GM21737 (cell line): ENCODE data around the gene CEP162.
"Not testable (repeated sequence)": the region's sequence is repeated elsewhere in the genome, so short reads cannot be mapped to it uniquely, and the experiment has no call there.

Source experiments
- ATAC-seq: cut with Tn5 transposase; IDR thresholded peaks from one replicate; pipeline ENCODE4 v1.9.1; 2021; ENCODE audit warnings: mild to moderate bottlenecking, moderate library complexity; ENCODE audit not compliant: unreplicated experiment

The CEP162 gene

GRCh38 chr6:84164328-84164727, 63.1 kb downstream of the CEP162 start:
- ATAC-seq: not testable (repeated sequence)

- ATAC-seq: no peak
These were observed 66.3 kb downstream of the CEP162 start for GRCh38 chr6:84161190-84161589.

- ATAC-seq: no peak
These were observed 71.1 kb downstream of the CEP162 start for GRCh38 chr6:84156306-84156705.

- ATAC-seq: no peak
These were observed 75.8 kb downstream of the CEP162 start for GRCh38 chr6:84151669-84152068.

GRCh38 chr6:84150705-84151104, 76.7 kb downstream of the CEP162 start:
- ATAC-seq: no peak

GRCh38 chr6:84141521-84141920, 85.9 kb downstream of the CEP162 start:
- no peak for ATAC-seq

GRCh38 chr6:84139311-84139710, 88.1 kb downstream of the CEP162 start:
- ATAC-seq: no peak

GRCh38 chr6:84137989-84138575, 89.4 kb downstream of the CEP162 start:
- ATAC-seq: no peak

GRCh38 chr6:84137051-84137375, 90.4 kb downstream of the CEP162 start:
- no peak for ATAC-seq

- ATAC-seq: no peak
These were observed 90.9 kb downstream of the CEP162 start for GRCh38 chr6:84136364-84137050.

- no peak for ATAC-seq
These were observed 92.2 kb downstream of the CEP162 start for GRCh38 chr6:84135291-84135690.

GRCh38 chr6:84133385-84133784, 94.1 kb downstream of the CEP162 start:
- ATAC-seq: not testable (repeated sequence)

GRCh38 chr6:84129588-84129987, 97.9 kb downstream of the CEP162 start:
- not testable (repeated sequence) for ATAC-seq

- ATAC-seq: no peak
These were observed 104.3 kb downstream of the CEP162 start for GRCh38 chr6:84123186-84123585.

- ATAC-seq: no peak
These were observed 108.2 kb downstream of the CEP162 start for GRCh38 chr6:84119277-84119676.

GRCh38 chr6:84118191-84118590, 109.3 kb downstream of the CEP162 start:
- ATAC-seq: no peak

GRCh38 chr6:84114933-84115594, 112.4 kb downstream of the CEP162 start:
- ATAC-seq: not testable (repeated sequence)

GRCh38 chr6:84111351-84111750, 116.1 kb downstream of the CEP162 start:
- ATAC-seq: not testable (repeated sequence)

GRCh38 chr6:84107495-84107894, 119.9 kb downstream of the CEP162 start:
- no peak for ATAC-seq

- ATAC-seq: not testable (repeated sequence)
These were observed 122.1 kb downstream of the CEP162 start for GRCh38 chr6:84105215-84105924.

GRCh38 chr6:84103029-84103428, 124.4 kb downstream of the CEP162 start:
- ATAC-seq: no peak

GRCh38 chr6:84095156-84095555, 132.3 kb downstream of the CEP162 start:
- ATAC-seq: no peak
